Upper lobe of right lung (tissue), 1 donor: ENCODE data around the gene WDR36. TPM values are rescaled to one million over a fixed set of nuclear protein-coding genes. Genes with fewer than 3 reads are reported as not detected.

ENCODE experiments used
- ATAC-seq: fragments of 200-7000 bp; cut with Tn5 transposase; one replicate; pipeline ENCODE4 v1.9.1; 2020; ENCODE audit warnings: mild to moderate bottlenecking, moderate library complexity
- DNase-seq: peaks from one replicate; pipeline ENCODE4 v3.0.0-alpha.2; 2020
- H3K27ac ChIP-seq: fragments of 200-600 bp; one replicate; pipeline ENCODE4 v1.8.0; 2022
- H3K27me3 ChIP-seq: fragments of 200-600 bp; one replicate; pipeline ENCODE4 v1.8.0; 2022; ENCODE audit warnings: mild to moderate bottlenecking
- H3K36me3 ChIP-seq: fragments of 200-600 bp; one replicate; pipeline ENCODE4 v1.8.0; 2022
- H3K4me1 ChIP-seq: fragments of 200-600 bp; one replicate; pipeline ENCODE4 v1.8.0; 2022
- H3K4me3 ChIP-seq: fragments of 200-600 bp; one replicate; pipeline ENCODE4 v1.8.0; 2022; ENCODE audit warnings: mild to moderate bottlenecking
- H3K9me3 ChIP-seq: fragments of 200-600 bp; one replicate; pipeline ENCODE4 v1.8.0; 2022
- intact Hi-C: fragments of 100-400 bp; cut with DNase I; formaldehyde crosslinking; loops from one replicate; pipeline ENCODE4 v1.11.0; 2022
- total RNA-seq: library from RNA; stranded (reverse); fragmentation: NEBNext Ultra II Directional; extraction: Animal tissue kit (Norgen Biotek cat#: 25700); gene quantifications from one replicate; pipeline ENCODE4 v1.2.1, GENCODE V29; 2021
- TF ChIP-seq, protein P1 (sequence below): fragments of 200-600 bp; IDR thresholded peaks from one replicate; pipeline ENCODE4 v1.8.0; 2022; ENCODE audit warnings: antibody characterized with exemption
- donor health status: DM: no; HTN: yes; CAD: no; lungs with severe emphysema.

Gene WDR36
- total RNA-seq, 1 donor from 2014 or later = 25.0 TPM

DNA sequence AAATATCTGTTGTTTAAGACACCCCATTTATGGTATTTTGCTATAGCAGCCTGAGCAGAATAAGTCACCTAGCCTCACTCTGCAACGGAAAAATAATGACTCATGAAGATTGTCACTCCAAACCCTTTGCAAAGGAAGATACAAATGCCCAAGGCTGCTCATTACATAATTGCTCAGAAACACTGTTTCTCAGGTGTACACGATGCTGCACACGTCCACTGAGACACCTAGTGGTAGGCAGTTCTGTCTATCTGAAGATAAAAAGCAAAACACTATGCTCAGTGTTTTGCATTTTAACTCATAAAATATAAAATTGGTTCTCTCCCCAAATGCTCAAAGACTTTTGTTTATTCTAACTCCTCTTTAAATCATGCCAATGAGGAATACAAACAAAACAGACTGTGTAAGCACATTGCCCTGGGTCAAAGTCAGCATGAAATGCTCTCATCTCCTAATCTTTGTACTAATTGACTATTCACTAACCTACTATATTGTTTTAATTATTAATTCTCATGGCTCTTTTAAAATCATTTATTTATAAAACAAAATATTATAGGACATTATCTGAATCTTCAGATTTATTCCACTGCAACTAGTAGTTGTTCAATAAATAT is 28.3 kb upstream of the WDR36 start:
- no peak for DNase-seq
- ATAC-seq = peak; percentile 66
- no peak overlapping the region for H3K27ac ChIP-seq
- H3K4me1 ChIP-seq = no peaks in the 10 kb centered on the region
- H3K36me3 ChIP-seq = no peaks in the 10 kb centered on the region
- no peak overlapping the region for H3K4me3 ChIP-seq
- intact Hi-C loops = no loop called here
- no peaks in the 10 kb centered on the region for H3K9me3 ChIP-seq
- peaks cover 10% of the 10 kb centered on the region for H3K27me3 ChIP-seq
- TF ChIP-seq, protein P1, sequence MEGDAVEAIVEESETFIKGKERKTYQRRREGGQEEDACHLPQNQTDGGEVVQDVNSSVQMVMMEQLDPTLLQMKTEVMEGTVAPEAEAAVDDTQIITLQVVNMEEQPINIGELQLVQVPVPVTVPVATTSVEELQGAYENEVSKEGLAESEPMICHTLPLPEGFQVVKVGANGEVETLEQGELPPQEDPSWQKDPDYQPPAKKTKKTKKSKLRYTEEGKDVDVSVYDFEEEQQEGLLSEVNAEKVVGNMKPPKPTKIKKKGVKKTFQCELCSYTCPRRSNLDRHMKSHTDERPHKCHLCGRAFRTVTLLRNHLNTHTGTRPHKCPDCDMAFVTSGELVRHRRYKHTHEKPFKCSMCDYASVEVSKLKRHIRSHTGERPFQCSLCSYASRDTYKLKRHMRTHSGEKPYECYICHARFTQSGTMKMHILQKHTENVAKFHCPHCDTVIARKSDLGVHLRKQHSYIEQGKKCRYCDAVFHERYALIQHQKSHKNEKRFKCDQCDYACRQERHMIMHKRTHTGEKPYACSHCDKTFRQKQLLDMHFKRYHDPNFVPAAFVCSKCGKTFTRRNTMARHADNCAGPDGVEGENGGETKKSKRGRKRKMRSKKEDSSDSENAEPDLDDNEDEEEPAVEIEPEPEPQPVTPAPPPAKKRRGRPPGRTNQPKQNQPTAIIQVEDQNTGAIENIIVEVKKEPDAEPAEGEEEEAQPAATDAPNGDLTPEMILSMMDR = peak; percentile 34

DNA sequence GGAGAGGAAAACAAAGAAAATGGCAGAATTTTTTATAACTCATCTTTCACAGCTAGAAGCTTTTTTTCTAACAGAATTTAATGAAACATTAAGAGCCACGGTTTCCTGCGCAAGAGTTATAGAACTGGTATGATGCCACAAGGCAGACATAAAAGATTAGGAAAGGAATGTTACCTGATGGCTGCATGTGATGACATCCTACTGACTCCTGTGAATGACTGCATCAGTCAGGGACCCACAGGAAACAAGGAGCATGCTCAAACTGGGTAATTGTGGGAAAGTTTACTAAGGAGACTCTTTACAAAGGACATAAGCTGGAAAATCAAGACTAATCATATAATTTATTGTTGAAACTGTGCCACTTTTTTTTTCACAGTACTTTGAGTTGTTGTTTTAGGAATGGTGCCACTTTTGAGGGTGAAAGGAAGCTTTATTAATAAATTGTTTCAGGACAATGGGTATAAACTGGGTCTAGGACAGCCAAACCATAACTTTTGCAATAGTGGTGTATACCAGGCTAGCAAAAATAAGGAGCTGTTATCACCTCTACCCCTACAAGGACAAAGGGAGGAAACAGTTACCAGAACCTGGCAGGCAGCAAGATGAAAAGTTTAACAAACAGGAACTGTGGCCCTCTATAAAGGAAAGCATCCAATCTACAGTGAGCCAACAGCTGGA is 25.7 kb upstream of the WDR36 start:
- TF ChIP-seq, protein P1 = no peak
- intact Hi-C loops = no loop called here
- ATAC-seq = peak; percentile 20
- H3K4me3 ChIP-seq = no peak overlapping the region
- H3K4me1 ChIP-seq = peaks cover 7% of the 10 kb centered on the region
- no peaks in the 10 kb centered on the region for H3K36me3 ChIP-seq
- DNase-seq = no peak
- H3K27me3 ChIP-seq = peaks cover 24% of the 10 kb centered on the region
- H3K27ac ChIP-seq = no peak overlapping the region
- H3K9me3 ChIP-seq = no peaks in the 10 kb centered on the region

DNA sequence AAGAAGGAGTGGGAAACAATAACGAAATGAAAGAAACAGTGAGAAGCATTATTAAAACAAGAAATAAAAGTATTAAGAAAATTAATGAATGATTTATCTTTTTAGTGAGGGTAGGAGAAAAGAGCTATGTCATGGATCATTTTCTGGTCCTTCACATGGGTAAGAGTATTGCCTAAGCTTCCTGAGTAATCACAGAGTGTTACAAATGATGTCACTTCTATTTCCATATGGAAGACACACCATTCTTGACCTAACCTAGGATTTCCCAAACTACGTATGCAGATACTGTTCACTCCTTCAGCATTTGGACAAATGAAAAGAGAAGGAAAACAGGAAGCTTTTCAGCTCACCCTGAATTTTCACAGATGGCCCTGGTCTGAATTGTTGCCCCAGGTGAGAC is 23.9 kb upstream of the WDR36 start:
- no peak overlapping the region for H3K27ac ChIP-seq
- TF ChIP-seq, protein P1 = no peak
- DNase-seq = no peak
- H3K9me3 ChIP-seq = no peaks in the 10 kb centered on the region
- peaks cover 24% of the 10 kb centered on the region for H3K27me3 ChIP-seq
- intact Hi-C loops = no loop called here
- no peak overlapping the region for H3K4me3 ChIP-seq
- H3K36me3 ChIP-seq = no peaks in the 10 kb centered on the region
- ATAC-seq = no peak
- H3K4me1 ChIP-seq = peaks cover 7% of the 10 kb centered on the region

DNA sequence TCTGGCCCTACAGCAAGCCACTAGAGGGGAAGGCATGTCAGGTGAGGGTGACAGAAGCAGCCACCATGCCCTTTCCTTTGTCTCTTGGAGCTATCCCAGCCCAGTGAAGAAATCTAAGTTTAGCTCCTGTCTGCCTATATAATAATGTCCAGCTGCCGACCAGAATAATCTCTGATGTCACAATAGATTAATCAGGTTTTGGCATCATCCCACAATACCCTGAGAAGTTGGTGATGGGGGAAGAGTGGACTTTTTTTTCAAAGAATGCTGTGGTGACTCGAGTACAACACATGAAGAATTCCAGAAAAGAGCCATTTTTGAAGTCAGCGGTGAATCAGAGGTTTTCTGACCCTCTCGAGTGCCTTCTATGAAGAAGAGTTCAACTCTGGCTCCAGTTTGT is 22.3 kb upstream of the WDR36 start:
- H3K4me1 ChIP-seq = peaks cover 15% of the 10 kb centered on the region
- H3K27me3 ChIP-seq = peaks cover 24% of the 10 kb centered on the region
- no peak overlapping the region for H3K4me3 ChIP-seq
- TF ChIP-seq, protein P1 = no peak
- H3K27ac ChIP-seq = no peak overlapping the region
- DNase-seq (no peak), ATAC-seq (no peak)
- H3K36me3 ChIP-seq = no peaks in the 10 kb centered on the region
- H3K9me3 ChIP-seq = no peaks in the 10 kb centered on the region
- intact Hi-C loops = no loop called here

DNA sequence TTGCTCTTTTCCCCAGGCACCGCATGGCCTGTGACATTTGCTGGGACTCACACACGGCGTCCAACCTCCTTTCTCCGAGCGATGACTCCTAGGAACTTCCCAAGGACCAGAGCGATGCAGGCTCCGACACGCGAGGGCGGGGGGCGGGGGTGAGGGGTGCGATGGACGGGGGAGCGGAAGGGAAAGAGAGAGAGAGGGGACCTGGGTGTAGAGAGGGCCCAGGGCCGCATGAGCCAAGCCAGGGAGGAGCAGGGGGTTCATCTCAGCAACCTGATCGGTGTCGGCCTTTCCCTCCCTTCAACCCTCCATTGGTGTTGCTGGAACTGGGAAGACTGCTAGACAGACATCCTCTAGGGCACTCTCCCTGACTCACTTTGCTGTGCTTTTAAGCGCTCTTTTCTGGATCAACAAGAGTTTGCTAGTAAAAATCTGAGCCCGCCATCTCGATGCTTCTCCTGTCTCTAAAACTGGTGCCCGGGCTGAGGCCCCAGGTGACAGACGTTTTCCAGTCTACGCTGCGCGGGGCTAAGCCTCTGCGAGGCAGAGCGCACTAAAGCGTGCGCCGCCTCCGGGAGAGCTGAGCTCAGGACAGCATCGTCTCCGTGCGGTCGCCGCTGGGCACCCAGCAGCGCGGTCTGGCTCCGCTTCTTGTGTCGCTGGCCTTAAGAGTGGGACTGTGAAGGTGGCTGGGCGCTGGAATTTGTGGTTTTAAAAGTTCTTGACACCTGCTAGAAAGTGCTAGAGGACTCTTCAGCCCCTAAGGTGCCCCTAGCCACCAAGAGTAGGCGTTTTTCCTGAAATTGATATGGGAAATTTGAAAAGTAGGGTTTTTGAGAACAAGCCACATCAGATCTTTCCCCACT is 21.6 kb upstream of the WDR36 start:
- peak; percentile 50 for ATAC-seq
- peaks cover 24% of the 10 kb centered on the region for H3K27me3 ChIP-seq
- intact Hi-C loops = no loop called here

More for the DNA sequence above, 21.6 kb upstream of the WDR36 start:
- TF ChIP-seq, protein P1 = no peak
- Histone ChIP-seq H3K27ac (no peak overlapping the region), H3K36me3 (no peaks in the 10 kb centered on the region), H3K4me3 (no peak overlapping the region), H3K9me3 (no peaks in the 10 kb centered on the region), H3K4me1 (peaks cover 20% of the 10 kb centered on the region)
- peak; percentile 71 for DNase-seq
